Activated CD4-positive, alpha-beta T cell treated with anti-CD3 and anti-CD28 coated beads for 24 hours (primary cell): ENCODE data around the gene PDE4B.
"Not testable (repeated sequence)": the region's sequence is repeated elsewhere in the genome, so short reads cannot be mapped to it uniquely, and the experiment has no call there.

Experiments used
- DNase-seq, 2 donors: peaks; one replicate each; pipeline ENCODE4 v3.0.0-alpha.2; 2020; ENCODE audit warnings: low read depth in 2 of 2

PDE4B gene

GRCh38 chr1:66420906-66421305 lies 628.2 kb downstream of the PDE4B start:
- not testable (repeated sequence) for DNase-seq

- DNase-seq: no peak
Observed at GRCh38 chr1:66422804-66423203, 630.1 kb downstream of the PDE4B start.
